B cell (primary cell): ENCODE results near the gene TBC1D22A. TPM values are rescaled to one million over a fixed set of nuclear protein-coding genes. Genes with fewer than 3 reads are reported as not detected.

Experiments
- ATAC-seq: fragments of 200-7000 bp; cut with Tn5 transposase; one replicate; pipeline ENCODE4 v1.10.0; 2021; ENCODE audit warnings: low read depth, mild to moderate bottlenecking, moderate number of reproducible peaks, moderate library complexity
- CTCF ChIA-PET: fragments of 350-600 bp; sonication (Branson Sonifier 250); formaldehyde crosslinking; loops from one replicate; lab custom pipeline; 2021; ENCODE audit warnings: antibody characterized with exemption, inconsistent platforms; lab: Charles Lee
- POLR2A ChIA-PET: fragments of 350-600 bp; sonication (Branson Sonifier 250); formaldehyde crosslinking; loops from one replicate; lab custom pipeline; 2021; ENCODE audit warnings: antibody characterized with exemption; lab: Charles Lee
- DNase-seq: peaks from one replicate; pipeline ENCODE4 v3.0.0; 2013
- H2AFZ ChIP-seq: 2 replicates; pipeline ENCODE4 v1.6.1; 2012; ENCODE audit warnings: mild to moderate bottlenecking, low read depth, low read length; ENCODE audit not compliant: insufficient read depth, poor library complexity, severe bottlenecking
- H3K27ac ChIP-seq, 2 donors: 1 replicate in 1 of 2; 2 replicates in 1 of 2; pipeline ENCODE4 v1.5.1; 2012 to 2013; ENCODE audit warnings: low read length in 2 of 2, mild to moderate bottlenecking in 2 of 2, moderate library complexity in 1 of 2
- H3K27me3 ChIP-seq, 4 experiments: fragments of 200-600 bp in 1 of 4; sonication (generic) in 1 of 4; replicated peaks in 1 of 4; 1 replicate in 2 of 4; 2 replicates in 2 of 4; pipeline versions ENCODE4 v1.6.1 to v1.7.0; 2013 to 2016; ENCODE audit warnings: low read length in 3 of 4, mild to moderate bottlenecking in 2 of 4, mixed read lengths in 1 of 4, moderate library complexity in 1 of 4; ENCODE audit not compliant: insufficient read depth in 4 of 4, control insufficient read depth in 3 of 4; ENCODE audit errors: control extremely low read depth in 1 of 4
- H3K36me3 ChIP-seq, 2 experiments: replicated peaks in 1 of 2; 1 replicate in 1 of 2; 2 replicates in 1 of 2; pipeline versions ENCODE4 v1.6.1 to v1.7.1; 2013; ENCODE audit warnings: low read length in 1 of 2; ENCODE audit not compliant: insufficient read depth in 2 of 2, control insufficient read depth in 1 of 2; ENCODE audit errors: control extremely low read depth in 1 of 2, extremely low read depth in 1 of 2
- H3K4me1 ChIP-seq, 2 donors: fragments of 200-600 bp in 1 of 2; sonication (generic) in 1 of 2; 1 replicate in 1 of 2; 2 replicates in 1 of 2; pipeline versions ENCODE4 v1.5.1 to v1.6.1; 2013 to 2017; ENCODE audit warnings: low read length in 2 of 2; ENCODE audit not compliant: control insufficient read depth in 2 of 2, insufficient read depth in 2 of 2
- H3K4me2 ChIP-seq: replicated peaks from 2 replicates; pipeline ENCODE3; 2012; ENCODE audit warnings: mild to moderate bottlenecking, low read depth, low read length; ENCODE audit not compliant: poor library complexity, severe bottlenecking
- H3K4me3 ChIP-seq, 5 experiments: fragments of 200-600 bp in 1 of 5; sonication (generic) in 1 of 5; 1 replicate in 3 of 5; 2 replicates in 2 of 5; pipeline versions ENCODE4 v1.5.1 to v1.7.0; 2011 to 2016; ENCODE audit warnings: low read length in 4 of 5, mild to moderate bottlenecking in 4 of 5, low read depth in 2 of 5, control low read depth in 1 of 5, moderate library complexity in 1 of 5; ENCODE audit not compliant: insufficient read depth in 1 of 5; ENCODE audit errors: control extremely low read depth in 1 of 5, extremely low read depth in 1 of 5
- H3K79me2 ChIP-seq: fragments of 200-600 bp; sonication (generic); one replicate; pipeline ENCODE4 v1.6.0; 2016; ENCODE audit warnings: low read length; ENCODE audit not compliant: control insufficient read depth, insufficient read depth
- H3K9ac ChIP-seq: fragments of 200-600 bp; sonication (generic); 2 replicates; pipeline ENCODE4 v1.6.1; 2017; ENCODE audit warnings: mild to moderate bottlenecking, low read length, moderate library complexity
- H3K9me3 ChIP-seq, 3 donors: one replicate each; pipeline versions ENCODE4 v1.6.1 to v1.7.1; 2013; ENCODE audit warnings: low read length in 2 of 3; ENCODE audit not compliant: control insufficient read depth in 2 of 3, insufficient read depth in 1 of 3; ENCODE audit errors: control extremely low read depth in 1 of 3
- H4K20me1 ChIP-seq: 2 replicates; pipeline ENCODE4 v1.6.0; 2012; ENCODE audit warnings: mild to moderate bottlenecking, low read length; ENCODE audit not compliant: insufficient read depth, control insufficient read depth, poor library complexity, severe bottlenecking
- H3K27ac Mint-ChIP-seq: one replicate; pipeline ENCODE4 v1.8.0; 2021; ENCODE audit warnings: mixed read lengths
- H3K27me3 Mint-ChIP-seq: one replicate; pipeline ENCODE4 v1.8.0; 2021; ENCODE audit warnings: mixed read lengths
- H3K4me1 Mint-ChIP-seq: one replicate; pipeline ENCODE4 v1.8.0; 2021; ENCODE audit warnings: mixed read lengths
- H3K4me3 Mint-ChIP-seq: one replicate; pipeline ENCODE4 v1.8.0; 2021; ENCODE audit warnings: mixed read lengths
- H3K9me3 Mint-ChIP-seq: one replicate; pipeline ENCODE4 v1.8.0; 2022; ENCODE audit warnings: mixed read lengths; ENCODE audit not compliant: insufficient read depth
- EZH2 ChIP-seq: IDR thresholded peaks from 2 replicates; pipeline ENCODE4 v1.6.1; 2012; ENCODE audit warnings: borderline replicate concordance, low read depth, mild to moderate bottlenecking, moderate library complexity, low read length; ENCODE audit not compliant: insufficient read depth, poor library complexity, severe bottlenecking
- WGBS: methylation state at CpG from one replicate; pipeline ENCODE4 v1.1.5; 2013; ENCODE audit warnings: missing lambda C conversion rate; ENCODE audit not compliant: insufficient coverage; 5-methylcytosine and 5-hydroxymethylcytosine counted together
- intact Hi-C: fragments of 100-400 bp; cut with micrococcal nuclease; formaldehyde crosslinking; loops from one replicate; pipeline ENCODE4 v1.10.0; 2022
- polyA plus RNA-seq: library from polyadenylated mRNA; depleted of rRNA; stranded (reverse); fragments of >200 nt; gene quantifications from 2 replicates; pipeline ENCODE4 v1.2.3, GENCODE V29; 2012
- total RNA-seq, 2 donors: library from RNA; stranded (reverse); fragments of 120-200 nt in 1 of 2; gene quantifications; 1 replicate in 1 of 2; 2 replicates in 1 of 2; pipeline versions ENCODE4 v1.2.3 to v1.2.4, GENCODE V29; 2013 to 2022
- TF ChIP-seq, protein P1 (sequence below): fragments of 200-600 bp; IDR thresholded peaks from one replicate; pipeline ENCODE4 v1.8.0; 2022; ENCODE audit warnings: antibody characterized with exemption, mild to moderate bottlenecking

Gene TBC1D22A
- total and polyA plus RNA-seq, 2 donors (not counting 1 experiment from before 2014, with no cell fraction given) = 73.8 to 128 TPM

DNA sequence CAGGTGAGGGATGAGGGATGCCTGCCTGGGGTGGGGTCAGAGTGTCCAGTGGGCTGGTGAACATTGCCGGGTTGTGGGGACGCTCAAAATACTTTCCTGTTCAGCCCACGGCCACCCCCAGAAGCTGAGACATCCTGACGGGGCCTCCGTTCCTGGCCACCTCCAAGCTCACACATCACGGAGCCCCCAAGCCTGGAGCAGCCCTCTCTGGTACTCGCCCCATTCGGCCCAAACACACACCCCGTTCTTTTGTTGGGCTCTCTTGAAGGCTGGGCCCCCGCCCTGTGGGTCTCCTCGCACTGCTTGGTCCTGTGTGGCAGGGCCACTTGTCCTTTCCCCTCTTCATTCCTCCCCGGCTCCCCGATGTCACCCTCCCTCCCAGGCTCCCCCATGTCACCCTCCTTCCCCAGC, 442.6 kb downstream of the TBC1D22A start:
- 89% methylated on average over 12 of the region's 13 CpGs for WGBS
- Histone ChIP-seq H3K79me2 (no peaks in the 10 kb centered on the region), H3K4me3 (no peak overlapping the region), H3K9me3 (no peaks in the 10 kb centered on the region), H3K4me1 (no peaks in the 10 kb centered on the region), H3K4me2 (no peak overlapping the region), H3K27ac (no peak overlapping the region), H3K27me3 (no peaks in the 10 kb centered on the region), H3K9ac (no peak overlapping the region), H3K36me3 (no peaks in the 10 kb centered on the region), H2AFZ (no peak overlapping the region), H4K20me1 (no peaks in the 10 kb centered on the region)
- DNase-seq (no peak), ATAC-seq (no peak)
- ChIA-PET POLR2A (no interaction called here), CTCF (no interaction called here)
- Mint-ChIP-seq H3K27ac (no peak overlapping the region), H3K9me3 (no peaks in the 10 kb centered on the region), H3K27me3 (no peaks in the 10 kb centered on the region), H3K4me3 (no peak overlapping the region), H3K4me1 (no peaks in the 10 kb centered on the region)
- intact Hi-C loops = no loop called here
- no peak for TF ChIP-seq EZH2
- TF ChIP-seq, protein P1, sequence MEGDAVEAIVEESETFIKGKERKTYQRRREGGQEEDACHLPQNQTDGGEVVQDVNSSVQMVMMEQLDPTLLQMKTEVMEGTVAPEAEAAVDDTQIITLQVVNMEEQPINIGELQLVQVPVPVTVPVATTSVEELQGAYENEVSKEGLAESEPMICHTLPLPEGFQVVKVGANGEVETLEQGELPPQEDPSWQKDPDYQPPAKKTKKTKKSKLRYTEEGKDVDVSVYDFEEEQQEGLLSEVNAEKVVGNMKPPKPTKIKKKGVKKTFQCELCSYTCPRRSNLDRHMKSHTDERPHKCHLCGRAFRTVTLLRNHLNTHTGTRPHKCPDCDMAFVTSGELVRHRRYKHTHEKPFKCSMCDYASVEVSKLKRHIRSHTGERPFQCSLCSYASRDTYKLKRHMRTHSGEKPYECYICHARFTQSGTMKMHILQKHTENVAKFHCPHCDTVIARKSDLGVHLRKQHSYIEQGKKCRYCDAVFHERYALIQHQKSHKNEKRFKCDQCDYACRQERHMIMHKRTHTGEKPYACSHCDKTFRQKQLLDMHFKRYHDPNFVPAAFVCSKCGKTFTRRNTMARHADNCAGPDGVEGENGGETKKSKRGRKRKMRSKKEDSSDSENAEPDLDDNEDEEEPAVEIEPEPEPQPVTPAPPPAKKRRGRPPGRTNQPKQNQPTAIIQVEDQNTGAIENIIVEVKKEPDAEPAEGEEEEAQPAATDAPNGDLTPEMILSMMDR = no peak

DNA sequence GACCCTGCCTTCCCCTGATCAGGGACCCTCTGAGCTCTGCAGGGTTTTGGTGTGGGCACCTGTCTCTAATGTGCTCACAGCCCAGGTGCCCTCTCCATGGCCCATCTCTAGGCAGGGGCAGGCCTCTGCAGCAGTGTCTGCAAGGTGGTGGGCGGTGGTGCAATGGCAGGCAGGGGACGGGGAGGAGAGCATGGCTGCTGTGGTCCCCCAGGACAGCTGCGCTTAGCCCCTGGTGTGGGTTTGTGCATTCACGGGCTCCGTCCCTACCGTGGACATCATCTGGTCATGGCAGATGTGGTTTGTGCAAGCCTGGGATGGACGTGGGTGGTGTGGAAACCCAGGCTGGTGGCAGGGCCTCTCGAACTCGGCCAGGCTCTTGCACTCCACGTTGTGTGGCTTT, 443.1 kb downstream of the TBC1D22A start:
- Histone ChIP-seq H3K27ac (no peak overlapping the region), H3K4me2 (no peak overlapping the region), H2AFZ (no peak overlapping the region), H3K79me2 (no peaks in the 10 kb centered on the region), H3K9ac (no peak overlapping the region), H3K27me3 (no peaks in the 10 kb centered on the region), H3K4me1 (no peaks in the 10 kb centered on the region), H3K4me3 (no peak overlapping the region), H3K9me3 (no peaks in the 10 kb centered on the region), H4K20me1 (no peaks in the 10 kb centered on the region), H3K36me3 (no peaks in the 10 kb centered on the region)
- ChIA-PET CTCF (no interaction called here), POLR2A (no interaction called here)
- Mint-ChIP-seq H3K4me1 (no peaks in the 10 kb centered on the region), H3K9me3 (no peaks in the 10 kb centered on the region), H3K4me3 (no peak overlapping the region), H3K27me3 (no peaks in the 10 kb centered on the region), H3K27ac (no peak overlapping the region)
- 85% methylated on average over 10 of the region's 10 CpGs for WGBS
- no peak for ATAC-seq
- TF ChIP-seq, protein P1 = no peak
- no peak for TF ChIP-seq EZH2
- DNase-seq = no peak
- intact Hi-C loops = no loop called here
